Measurements from ENCODE around the gene PUS1. TPM values are rescaled to one million over a fixed set of nuclear protein-coding genes. Genes with fewer than 3 reads are reported as not detected.

Gene PUS1
- total and polyA plus RNA-seq, 2 of the 4 experiments (the other 2 are of a cell fraction), result 14.0 to 36.7 TPM

DNA sequence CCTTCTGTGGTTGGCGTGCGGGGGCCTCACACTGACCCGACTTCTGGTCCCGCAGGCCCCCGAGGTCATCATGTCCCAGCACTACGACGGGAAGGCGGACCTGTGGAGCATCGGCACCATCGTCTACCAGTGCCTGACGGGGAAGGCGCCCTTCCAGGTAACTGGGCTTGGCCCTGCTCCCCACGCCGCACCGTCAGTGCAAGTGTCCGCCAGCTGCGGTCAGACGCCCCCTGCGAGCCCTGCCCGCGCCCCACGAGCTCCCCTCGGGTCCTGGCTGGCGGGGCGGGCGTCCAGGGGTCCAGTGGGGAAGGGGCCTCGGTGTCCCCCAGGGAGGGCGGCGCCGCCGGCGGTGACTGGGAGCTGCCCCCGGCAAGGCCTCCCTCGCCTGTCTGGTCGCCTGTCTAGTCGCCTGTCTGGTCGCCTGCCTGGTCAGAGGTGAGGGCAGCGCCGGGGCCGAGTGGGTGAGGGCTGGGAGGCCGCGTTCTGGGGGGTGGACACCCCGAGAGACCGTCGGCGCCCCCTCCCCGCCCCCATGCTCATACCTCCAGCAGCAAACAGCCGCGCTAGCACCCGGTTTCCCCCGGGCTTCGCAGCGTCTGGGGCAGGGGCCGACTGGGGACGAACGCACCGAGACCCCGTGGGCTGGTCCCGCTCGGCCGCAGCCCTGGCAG lies 19.9 kb upstream of the PUS1 start:
- no peak overlapping the region for H4K5ac ChIP-seq (ENCODE audit: low read depth, low read length)
- in situ Hi-C loops (cut with MboI; ENCODE audit: low sequenced_read_pairs), result no loop called here
- no peak overlapping the region for H3K9ac ChIP-seq (ENCODE audit: low read depth, low read length)
- H2AK9ac ChIP-seq (replicated peaks; ENCODE audit: low read depth, low read length, poor library complexity), result no peak overlapping the region
- WGBS, 2 experiments (ENCODE audit: extremely low coverage in 2 of 2, insufficient read length in 1 of 2), result 99% methylated on average over 26 of the region's 61 CpGs; no CpG with 5 or more reads in 1 of the 2 experiments
- POLR2A ChIA-PET (ENCODE audit: unreplicated experiment), result no interaction called here
- no peak overlapping the region for H3K4ac ChIP-seq (ENCODE audit: low read depth, low read length)
- peaks cover 30% of the 10 kb centered on the region for H4K20me1 ChIP-seq (ENCODE audit: insufficient read depth, low read length)
- H3K36me3 ChIP-seq (ENCODE audit: control insufficient read depth, insufficient read depth, low read length), result peaks cover 57% of the 10 kb centered on the region
- no peak overlapping the region for H3K4me3 ChIP-seq (ENCODE audit: insufficient read depth, low read depth, low read length)
- no peak overlapping the region for H3K23ac ChIP-seq (ENCODE audit: low read depth, low read length)
- no peak for DNase-seq
- H3K56ac ChIP-seq (ENCODE audit: extremely low read depth, insufficient read depth, low read length), result no peak overlapping the region
- H2AFZ ChIP-seq (replicated peaks; ENCODE audit: low read length, poor library complexity), result no peak overlapping the region
- H2AK5ac ChIP-seq (ENCODE audit: low read depth, low read length), result no peak overlapping the region
- H3K14ac ChIP-seq (replicated peaks; ENCODE audit: low read depth, low read length), result no peak overlapping the region
- no peak overlapping the region for H2BK20ac ChIP-seq (ENCODE audit: low read depth, low read length)
- H2BK15ac ChIP-seq (ENCODE audit: low read depth, low read length), result no peak overlapping the region
- no peak overlapping the region for H4K91ac ChIP-seq (ENCODE audit: insufficient read depth, low read depth, low read length)
- H3K4me1 ChIP-seq (ENCODE audit: control insufficient read depth, insufficient read depth, low read length), result peaks cover 9% of the 10 kb centered on the region
- H3K79me1 ChIP-seq (ENCODE audit: low read depth in 1 of 2, low read length in 2 of 2), result peaks cover 8 to 28% of the 10 kb centered on the region in 2 experiments; a peak in 2 of 4 replicates
- 0 out of 2 replicates have a peak, but pooled peaks cover 3% of the 10 kb centered on the region for H3K9me1 ChIP-seq (ENCODE audit: insufficient read depth, low read length)
- H4K8ac ChIP-seq (ENCODE audit: low read depth in 2 of 2, low read length in 2 of 2), result no peak overlapping the region
- no peaks in the 10 kb centered on the region for H3K27me3 ChIP-seq (ENCODE audit: control insufficient read depth, insufficient read depth, low read length)
- H3K27ac ChIP-seq (ENCODE audit: insufficient read depth, low read length), result no peak overlapping the region
- dilution Hi-C loops (cut with HindIII; ENCODE audit: low sequenced_read_pairs, unreplicated experiment), result no loop called here
- H2BK120ac ChIP-seq (ENCODE audit: low read depth, low read length), result no peak overlapping the region
- H3K18ac ChIP-seq (ENCODE audit: low read depth, low read length), result no peak overlapping the region
- no peak for TF ChIP-seq MXI1 (IDR thresholded peaks at IDR 0.05; ENCODE audit: borderline replicate concordance, low read depth, low read length)
- TF ChIP-seq MAFK (IDR thresholded peaks at IDR 0.05; ENCODE audit: low read depth, low read length), result no peak
- TF ChIP-seq NFE2L2 (IDR thresholded peaks at IDR 0.05; ENCODE audit: low read depth, low read length), result no peak
- TF ChIP-seq BHLHE40 (IDR thresholded peaks at IDR 0.05; ENCODE audit: low read depth, low read length), result no peak
- TF ChIP-seq, protein P1, sequence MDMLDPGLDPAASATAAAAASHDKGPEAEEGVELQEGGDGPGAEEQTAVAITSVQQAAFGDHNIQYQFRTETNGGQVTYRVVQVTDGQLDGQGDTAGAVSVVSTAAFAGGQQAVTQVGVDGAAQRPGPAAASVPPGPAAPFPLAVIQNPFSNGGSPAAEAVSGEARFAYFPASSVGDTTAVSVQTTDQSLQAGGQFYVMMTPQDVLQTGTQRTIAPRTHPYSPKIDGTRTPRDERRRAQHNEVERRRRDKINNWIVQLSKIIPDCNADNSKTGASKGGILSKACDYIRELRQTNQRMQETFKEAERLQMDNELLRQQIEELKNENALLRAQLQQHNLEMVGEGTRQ (IDR thresholded peaks at IDR 0.05; ENCODE audit: low read depth, low read length), result no peak
- TF ChIP-seq, protein P2, sequence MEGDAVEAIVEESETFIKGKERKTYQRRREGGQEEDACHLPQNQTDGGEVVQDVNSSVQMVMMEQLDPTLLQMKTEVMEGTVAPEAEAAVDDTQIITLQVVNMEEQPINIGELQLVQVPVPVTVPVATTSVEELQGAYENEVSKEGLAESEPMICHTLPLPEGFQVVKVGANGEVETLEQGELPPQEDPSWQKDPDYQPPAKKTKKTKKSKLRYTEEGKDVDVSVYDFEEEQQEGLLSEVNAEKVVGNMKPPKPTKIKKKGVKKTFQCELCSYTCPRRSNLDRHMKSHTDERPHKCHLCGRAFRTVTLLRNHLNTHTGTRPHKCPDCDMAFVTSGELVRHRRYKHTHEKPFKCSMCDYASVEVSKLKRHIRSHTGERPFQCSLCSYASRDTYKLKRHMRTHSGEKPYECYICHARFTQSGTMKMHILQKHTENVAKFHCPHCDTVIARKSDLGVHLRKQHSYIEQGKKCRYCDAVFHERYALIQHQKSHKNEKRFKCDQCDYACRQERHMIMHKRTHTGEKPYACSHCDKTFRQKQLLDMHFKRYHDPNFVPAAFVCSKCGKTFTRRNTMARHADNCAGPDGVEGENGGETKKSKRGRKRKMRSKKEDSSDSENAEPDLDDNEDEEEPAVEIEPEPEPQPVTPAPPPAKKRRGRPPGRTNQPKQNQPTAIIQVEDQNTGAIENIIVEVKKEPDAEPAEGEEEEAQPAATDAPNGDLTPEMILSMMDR (conservative IDR thresholded peaks at IDR 0.05; ENCODE audit: low read depth, low read length), result no peak
- TF ChIP-seq RCOR1 (IDR thresholded peaks at IDR 0.05; ENCODE audit: insufficient replicate concordance, low read length), result no peak
- TF ChIP-seq RFX5 (IDR thresholded peaks at IDR 0.05; ENCODE audit: low read depth, low read length), result no peak
- TF ChIP-seq MAZ (IDR thresholded peaks at IDR 0.05; ENCODE audit: borderline replicate concordance, low read depth, low read length), result no peak
- no peak for TF ChIP-seq CEBPB (IDR thresholded peaks at IDR 0.05; ENCODE audit: low read depth, low read length)
- TF ChIP-seq CHD1 (IDR thresholded peaks at IDR 0.05; ENCODE audit: low read depth, low read length), result no peak
- no peak for TF ChIP-seq SMC3 (IDR thresholded peaks at IDR 0.05; ENCODE audit: low read depth, low read length)
- no peak for TF ChIP-seq POLR2A (IDR thresholded peaks at IDR 0.05; ENCODE audit: low read depth, low read length)
- TF ChIP-seq FOS (IDR thresholded peaks at IDR 0.05; ENCODE audit: low read depth, low read length), result no peak
- intact Hi-C loops (cut with micrococcal nuclease), result no loop called here
- no TSS peak for BruUV-seq (replicated peaks)
- H3K4me2 ChIP-seq (ENCODE audit: low read depth, low read length), result no peak overlapping the region
- no peak overlapping the region for H2BK5ac ChIP-seq (ENCODE audit: low read depth, low read length, poor library complexity, severe bottlenecking)
- ATAC-seq (ENCODE audit: low read depth), result no peak
- CTCF ChIA-PET, result no interaction called here
- no peaks in the 10 kb centered on the region for H3K9me3 ChIP-seq (ENCODE audit: control insufficient read depth, insufficient read depth, low read length)

All from IMR-90 (cell line).